PFSK-1 (cell line): Measurements from ENCODE around the gene PRPSAP2.

Source experiments
- FOXP2 ChIP-seq: optimal IDR thresholded peaks from 2 replicates; pipeline ENCODE3; 2011; ENCODE audit warnings: borderline replicate concordance, control low read depth, inconsistent platforms; ENCODE audit not compliant: insufficient read depth; ENCODE audit errors: extremely low read length, extremely low read depth
- POLR2AphosphoS5 ChIP-seq: IDR thresholded peaks from 2 replicates; pipeline ENCODE4 v1.6.1; 2012; ENCODE audit warnings: low read depth, mild to moderate bottlenecking, control low read depth, low read length, moderate library complexity
- REST ChIP-seq, 2 experiments: IDR thresholded peaks; 2 replicates each; pipeline versions ENCODE4 v1.6.1 to v1.8.0; 2011 to 2012; ENCODE audit warnings: low read depth in 2 of 2, low read length in 2 of 2, control low read depth in 1 of 2, inconsistent platforms in 1 of 2, mild to moderate bottlenecking in 1 of 2, moderate library complexity in 1 of 2; ENCODE audit not compliant: insufficient read depth in 1 of 2
- SIN3A ChIP-seq: IDR thresholded peaks from 2 replicates; pipeline ENCODE4 v1.6.1; 2012; ENCODE audit warnings: mild to moderate bottlenecking, low read length, moderate library complexity, borderline replicate concordance; ENCODE audit not compliant: insufficient read depth
- TAF1 ChIP-seq: IDR thresholded peaks from 2 replicates; pipeline ENCODE4 v1.6.1; 2012; ENCODE audit warnings: low read length, control low read depth, borderline replicate concordance; ENCODE audit not compliant: insufficient read depth

Gene PRPSAP2

GRCh38 chr17:18977021-18977420 is 119.1 kb downstream of the PRPSAP2 start:
- no peak for TF ChIP-seq TAF1

- TF ChIP-seq FOXP2 (no peak), REST (IDR thresholded peaks at IDR 0.05; ENCODE audit: insufficient read depth in 1 of 2, low read depth in 2 of 2, low read length in 2 of 2) (no peak), POLR2AphosphoS5 (no peak), SIN3A (no peak)
Observed at GRCh38 chr17:18977646-18978045, 119.7 kb downstream of the PRPSAP2 start.

GRCh38 chr17:18978050-18978449 is 120.1 kb downstream of the PRPSAP2 start:
- TF ChIP-seq SIN3A (no peak), FOXP2 (no peak), TAF1 (no peak), REST (IDR thresholded peaks at IDR 0.05; ENCODE audit: insufficient read depth in 1 of 2, low read depth in 2 of 2, low read length in 2 of 2) (no peak), POLR2AphosphoS5 (no peak)

DNA sequence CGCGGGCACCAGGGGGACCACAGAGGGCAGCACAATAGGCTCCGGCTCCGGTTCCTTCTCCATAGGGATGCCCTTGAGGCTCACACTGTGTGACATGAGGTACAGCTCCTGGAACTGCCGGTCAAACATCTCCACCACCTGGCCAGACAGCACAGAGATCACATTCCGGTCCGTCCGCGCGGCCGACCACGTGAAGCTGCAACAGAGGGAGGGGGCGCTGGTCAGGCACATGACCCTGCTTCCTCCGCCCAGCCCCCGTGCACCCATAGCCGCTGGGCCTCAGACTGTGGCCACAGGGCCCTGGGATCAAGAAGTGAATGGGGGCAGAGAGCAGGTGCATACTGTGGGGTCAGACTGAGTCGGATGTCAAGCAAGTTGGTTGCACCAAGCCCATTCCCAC is 120.7 kb downstream of the PRPSAP2 start:
- TF ChIP-seq POLR2AphosphoS5 (no peak), TAF1 (no peak), REST (IDR thresholded peaks at IDR 0.05; ENCODE audit: insufficient read depth in 1 of 2, low read depth in 2 of 2, low read length in 2 of 2) (no peak), SIN3A (no peak), FOXP2 (no peak)
